Measurements from ENCODE around the gene CHRD. TPM values are rescaled to one million over a fixed set of nuclear protein-coding genes. Genes with fewer than 3 reads are reported as not detected.

The CHRD gene
- total RNA-seq, 4 donors from 2014 or later: 29.1 to 44.6 (median 34.3) TPM

DNA sequence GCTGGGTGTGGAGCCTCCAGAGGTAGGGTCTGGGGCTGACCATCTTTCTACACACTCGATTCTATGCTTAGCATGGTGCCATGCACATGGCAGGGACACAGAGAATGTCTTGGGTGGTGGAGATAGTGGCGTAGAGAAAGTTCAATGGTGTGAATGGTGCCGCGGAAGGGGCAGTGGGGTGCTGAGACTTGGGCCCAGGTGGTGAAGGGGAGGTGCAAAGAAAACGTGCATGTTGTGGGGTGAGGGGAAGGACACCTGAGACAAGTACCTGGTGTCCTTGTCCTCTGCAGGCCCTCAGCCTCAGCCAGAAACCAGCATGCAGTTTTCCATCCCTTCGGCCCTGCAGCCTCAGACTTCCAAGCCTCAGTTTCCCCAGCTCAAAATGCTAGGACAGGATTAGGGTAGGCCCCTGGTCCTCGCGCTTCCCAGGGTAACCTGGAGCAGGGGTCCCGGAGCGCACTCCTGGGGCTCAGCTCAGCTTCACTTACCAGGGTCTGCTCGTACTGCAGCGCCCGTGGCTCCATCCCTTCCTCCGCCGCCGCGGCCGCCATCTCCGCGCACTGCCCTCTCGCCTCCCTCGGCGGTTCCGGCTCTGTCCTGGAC, 18.8 kb upstream of the CHRD start:
- H3K36me3 ChIP-seq: peaks cover 0 to 42% (median 0%) of the 10 kb centered on the region in 3 donors
- 4 to 18% methylated on average over 7 to 24 of the region's 24 CpGs for WGBS, 2 donors
- H3K4me1 ChIP-seq: peaks cover 0 to 59% (median 27%) of the 10 kb centered on the region in 4 donors
- peak overlapping the region; percentile 92 to 100 (median 98) for H3K27ac ChIP-seq
- DNase-seq (ENCODE audit: low spot score in 2 of 2): no peak
- TF ChIP-seq EP300 (IDR thresholded peaks at IDR 0.05) (no peak), POLR2A (IDR thresholded peaks at IDR 0.05) (no peak)
- TF ChIP-seq, protein P1, sequence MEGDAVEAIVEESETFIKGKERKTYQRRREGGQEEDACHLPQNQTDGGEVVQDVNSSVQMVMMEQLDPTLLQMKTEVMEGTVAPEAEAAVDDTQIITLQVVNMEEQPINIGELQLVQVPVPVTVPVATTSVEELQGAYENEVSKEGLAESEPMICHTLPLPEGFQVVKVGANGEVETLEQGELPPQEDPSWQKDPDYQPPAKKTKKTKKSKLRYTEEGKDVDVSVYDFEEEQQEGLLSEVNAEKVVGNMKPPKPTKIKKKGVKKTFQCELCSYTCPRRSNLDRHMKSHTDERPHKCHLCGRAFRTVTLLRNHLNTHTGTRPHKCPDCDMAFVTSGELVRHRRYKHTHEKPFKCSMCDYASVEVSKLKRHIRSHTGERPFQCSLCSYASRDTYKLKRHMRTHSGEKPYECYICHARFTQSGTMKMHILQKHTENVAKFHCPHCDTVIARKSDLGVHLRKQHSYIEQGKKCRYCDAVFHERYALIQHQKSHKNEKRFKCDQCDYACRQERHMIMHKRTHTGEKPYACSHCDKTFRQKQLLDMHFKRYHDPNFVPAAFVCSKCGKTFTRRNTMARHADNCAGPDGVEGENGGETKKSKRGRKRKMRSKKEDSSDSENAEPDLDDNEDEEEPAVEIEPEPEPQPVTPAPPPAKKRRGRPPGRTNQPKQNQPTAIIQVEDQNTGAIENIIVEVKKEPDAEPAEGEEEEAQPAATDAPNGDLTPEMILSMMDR (IDR thresholded peaks at IDR 0.05): no peak
- peak overlapping the region; percentile 65 to 98 (median 93) for H3K4me3 ChIP-seq
- no peaks in the 10 kb centered on the region for H3K9me3 ChIP-seq
- no peaks in the 10 kb centered on the region for H3K27me3 ChIP-seq

DNA sequence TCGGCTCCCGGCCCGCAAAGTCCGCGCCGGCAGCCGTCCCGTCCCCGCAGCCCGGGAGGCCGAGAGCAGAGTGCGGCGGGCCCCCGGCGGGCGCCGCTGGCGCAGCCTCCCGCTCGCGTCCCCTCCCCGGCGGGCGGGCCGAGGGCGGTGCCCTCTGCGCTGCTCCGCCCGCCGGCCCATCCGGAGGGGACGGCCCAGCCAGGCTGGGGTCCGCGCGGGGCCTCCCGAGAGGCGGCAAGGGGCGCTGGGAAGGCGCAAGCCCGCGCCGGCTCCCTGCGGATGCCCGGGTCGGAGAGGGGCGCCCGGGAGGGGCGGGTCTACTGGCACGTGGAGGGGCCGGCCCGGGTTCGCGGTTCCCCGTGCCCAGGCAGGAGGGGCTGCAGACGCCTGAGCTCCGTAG, 18.3 kb upstream of the CHRD start, which contains the start of the genes CLCN2 and POLR2H:
Gene CLCN2 (minus strand): TSS at position 74 of the 400 bp plus-strand sequence. CDS start 126 bp downstream, outside the sequence.
Gene POLR2H (plus strand): TSS at position 179 of the 400 bp plus-strand sequence. CDS start 1,783 bp downstream, outside the sequence.
- DNase-seq (ENCODE audit: low spot score in 2 of 2): no peak
- Histone ChIP-seq H3K4me1 (peaks cover 0 to 57% (median 27%) of the 10 kb centered on the region in 4 donors), H3K27me3 (no peaks in the 10 kb centered on the region), H3K4me3 (peak within 1 kb of the TSS; percentile 65 to 98 (median 93)), H3K36me3 (peaks cover 0 to 42% (median under 1%) of the 10 kb centered on the region in 3 donors), H3K27ac (peak within 1 kb of the TSS; percentile 92 to 100 (median 98)), H3K9me3 (no peaks in the 10 kb centered on the region)
- TF ChIP-seq POLR2A (IDR thresholded peaks at IDR 0.05) (peak; percentile 90 to 93), EP300 (IDR thresholded peaks at IDR 0.05) (peak in 1 of 2 donors; percentile 72)
- TF ChIP-seq, protein P1 (IDR thresholded peaks at IDR 0.05): peak in 2 of 5 experiments; percentile 24 to 41
- WGBS, 2 donors: 0% methylated on average over 8 to 12 of the region's 56 CpGs

DNA sequence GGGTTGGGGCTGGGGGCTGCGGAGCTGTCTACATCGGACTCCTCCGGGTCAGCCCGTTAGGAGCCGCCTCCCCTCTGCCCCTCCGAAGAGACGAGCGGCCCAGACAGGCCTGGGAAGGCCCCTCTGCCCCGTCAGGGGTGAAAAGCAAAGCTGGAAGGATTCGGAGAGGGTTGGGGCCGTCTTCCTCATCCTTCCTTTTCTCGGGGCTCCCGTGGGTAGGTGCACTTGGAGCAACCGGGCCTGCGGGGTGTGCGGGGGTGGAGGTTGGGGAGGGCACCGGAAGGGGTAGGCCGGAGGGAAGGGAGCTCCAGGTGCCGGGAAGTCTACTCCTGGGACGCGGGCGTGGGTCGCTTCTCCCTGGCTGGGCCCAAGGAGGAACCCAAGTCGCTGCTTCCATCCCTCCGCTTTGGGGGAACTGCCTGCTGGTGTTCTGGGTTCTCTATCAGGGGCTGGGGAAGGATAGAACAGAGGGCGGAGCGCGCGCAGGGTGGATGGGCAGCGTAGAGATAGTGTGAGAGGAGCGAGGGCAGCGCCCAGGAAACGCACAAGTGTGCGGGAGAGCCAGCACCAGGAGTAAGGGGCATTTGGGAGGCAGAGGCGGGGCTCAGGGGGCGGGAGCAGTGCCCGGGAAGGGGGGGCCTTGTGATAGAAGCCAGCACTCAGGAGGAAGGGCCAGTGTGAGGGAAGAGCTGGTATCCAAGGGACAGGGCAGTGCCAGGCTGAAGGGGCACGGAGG, 17.8 kb upstream of the CHRD start:
- H3K4me3 ChIP-seq: peak overlapping the region; percentile 65 to 98 (median 93)
- 1 to 2% methylated on average over 29 to 38 of the region's 38 CpGs for WGBS, 2 donors
- H3K9me3 ChIP-seq: no peaks in the 10 kb centered on the region
- no peak for TF ChIP-seq EP300 (IDR thresholded peaks at IDR 0.05)
- TF ChIP-seq POLR2A (IDR thresholded peaks at IDR 0.05): peak in 1 of 2 donors; percentile 26
- peak overlapping the region; percentile 92 to 100 (median 98) for H3K27ac ChIP-seq
- DNase-seq (ENCODE audit: low spot score in 2 of 2): peak in 1 of 2 donors; percentile 64
- H3K36me3 ChIP-seq: peaks cover 0 to 42% (median 3%) of the 10 kb centered on the region in 3 donors
- H3K4me1 ChIP-seq: peaks cover 0 to 57% (median 27%) of the 10 kb centered on the region in 4 donors
- no peaks in the 10 kb centered on the region for H3K27me3 ChIP-seq

DNA sequence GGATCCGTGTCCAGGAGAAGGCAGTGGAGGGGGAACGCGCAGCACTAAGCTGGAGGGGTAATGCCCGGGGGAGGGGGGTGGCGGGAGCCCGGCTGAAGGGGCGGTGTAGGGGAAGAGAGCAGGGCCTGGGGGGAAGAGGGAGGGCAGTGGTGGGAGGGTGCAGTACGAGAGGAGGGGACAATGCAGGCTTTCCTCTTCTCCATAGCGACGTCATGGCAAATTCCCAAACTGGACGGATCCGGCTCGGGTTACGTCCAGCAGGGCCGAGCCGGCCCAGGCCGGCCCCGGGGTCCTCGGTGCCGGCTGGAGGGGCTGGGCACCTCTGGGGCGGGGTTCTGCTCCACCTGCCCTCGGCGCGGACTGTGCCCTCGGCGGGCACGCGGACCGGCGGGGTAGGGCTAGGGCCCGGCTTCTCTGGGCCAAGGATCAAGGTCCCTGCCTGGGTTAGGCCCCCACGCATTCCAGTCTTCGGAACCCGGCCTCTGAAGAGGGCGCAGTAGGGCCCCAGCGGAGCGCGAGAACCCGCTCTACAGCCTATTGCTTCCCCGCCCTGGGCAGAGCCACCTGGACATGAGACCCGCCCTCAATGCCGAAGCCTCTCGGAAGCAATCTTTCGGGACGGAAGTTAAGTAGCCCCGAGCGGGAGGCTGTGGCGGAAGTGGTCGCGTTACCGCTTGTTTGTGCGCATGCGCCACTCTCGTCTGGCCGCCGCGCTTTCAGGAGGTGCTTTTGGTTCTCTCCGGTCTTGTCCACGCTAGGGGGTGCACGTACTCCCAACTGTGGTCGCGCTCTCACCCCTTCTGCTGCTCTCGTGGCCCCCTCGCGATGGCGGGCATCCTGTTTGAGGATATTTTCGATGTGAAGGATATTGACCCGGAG, 16.9 kb upstream of the CHRD start:
- 1% methylated on average over 26 to 54 of the region's 68 CpGs for whole genome bisulfite sequencing, 2 donors
- TF ChIP-seq EP300 (IDR thresholded peaks at IDR 0.05) (peak; percentile 64 to 95), POLR2A (IDR thresholded peaks at IDR 0.05) (peak; percentile 46 to 76)
- TF ChIP-seq, protein P1 (IDR thresholded peaks at IDR 0.05): peak; percentile 46 to 72 (median 53)

More for the DNA sequence above, 16.9 kb upstream of the CHRD start:
- Histone ChIP-seq H3K4me1 (peaks cover 0 to 49% (median 27%) of the 10 kb centered on the region in 4 donors), H3K27me3 (no peaks in the 10 kb centered on the region), H3K4me3 (peak overlapping the region; percentile 65 to 98 (median 93)), H3K36me3 (peaks cover 0 to 42% (median 3%) of the 10 kb centered on the region in 3 donors), H3K27ac (peak overlapping the region; percentile 92 to 100 (median 98)), H3K9me3 (no peaks in the 10 kb centered on the region)
- peak; percentile 87 to 91 for DNase-seq (ENCODE audit: low spot score in 2 of 2)

All from tibial nerve (tissue), 4 donors.